Endothelial cell of umbilical vein (primary cell): Measurements from ENCODE around the gene MEIOB. TPM values are rescaled to one million over a fixed set of nuclear protein-coding genes. Genes with fewer than 3 reads are reported as not detected.

Experiments used
- BruUV-seq: library from RNA; stranded (reverse); fragments of 400-500 nt; replicated peaks from 2 replicates; lab custom pipeline; 2021; lab: Mats Ljungman, UMichigan
- CTCF ChIA-PET: fragments of 300-600, 350-600 bp; sonication (Branson Sonifier 250); formaldehyde crosslinking; loops from one replicate; lab custom pipeline; 2021; ENCODE audit warnings: antibody characterized with exemption, inconsistent platforms; lab: Charles Lee
- POLR2A ChIA-PET: fragments of 300-600, 350-600 bp; sonication (Branson Sonifier 250); formaldehyde crosslinking; loops from one replicate; lab custom pipeline; 2021; ENCODE audit warnings: antibody characterized with exemption, inconsistent platforms; lab: Charles Lee
- DNase-seq: peaks from one replicate; pipeline ENCODE4 v3.0.0-alpha.2; 2011; ENCODE audit warnings: low read depth, low spot score
- FAIRE-seq: peaks from 2 replicates; lab custom pipeline; 2011; peaks lifted over from hg19 to GRCh38; lab: Jason Lieb, UNC
- H2AFZ ChIP-seq: 2 replicates; pipeline ENCODE4 v1.6.0; 2012; ENCODE audit warnings: low read depth, low read length, control low read depth, inconsistent platforms
- H3K27ac ChIP-seq: 2 replicates; pipeline ENCODE4 v1.5.1; 2011; ENCODE audit warnings: low read depth, mild to moderate bottlenecking, control low read depth, low read length, moderate library complexity; ENCODE audit not compliant: insufficient read depth
- H3K27me3 ChIP-seq, 2 experiments: 2 replicates each; pipeline versions ENCODE4 v1.6.0 to v1.6.1; 2011; ENCODE audit warnings: low read length in 2 of 2, mixed read lengths in 1 of 2; ENCODE audit not compliant: control insufficient read depth in 2 of 2, insufficient read depth in 2 of 2
- H3K36me3 ChIP-seq, 2 experiments: 2 replicates in 1 of 2; 3 replicates in 1 of 2; pipeline ENCODE4 v1.5.1; 2011; ENCODE audit warnings: low read length in 2 of 2, mild to moderate bottlenecking in 1 of 2, moderate library complexity in 1 of 2; ENCODE audit not compliant: control insufficient read depth in 2 of 2, insufficient read depth in 2 of 2; ENCODE audit errors: extremely low read depth in 1 of 2
- H3K4me1 ChIP-seq: 3 replicates; pipeline ENCODE4 v1.5.1; 2011; ENCODE audit warnings: mild to moderate bottlenecking, low read length; ENCODE audit not compliant: control insufficient read depth, insufficient read depth; ENCODE audit errors: extremely low read depth
- H3K4me2 ChIP-seq: 2 replicates; pipeline ENCODE4 v1.6.1; 2011; ENCODE audit warnings: low read length, control low read depth, mixed read lengths; ENCODE audit not compliant: insufficient read depth
- H3K4me3 ChIP-seq, 3 experiments: fragments of 200-600 bp in 1 of 3; sonication (generic), shearing (Covaris generic) in 1 of 3; replicated peaks in 1 of 3; 2 replicates each; pipeline ENCODE4 v1.5.1; 2011 to 2016; ENCODE audit warnings: control low read depth in 3 of 3, low read length in 3 of 3, mild to moderate bottlenecking in 2 of 3, inconsistent platforms in 1 of 3, low read depth in 1 of 3, moderate library complexity in 1 of 3; ENCODE audit not compliant: insufficient read depth in 1 of 3
- H3K79me2 ChIP-seq: 2 replicates; pipeline ENCODE4 v1.6.0; 2012; ENCODE audit warnings: low read length, inconsistent platforms; ENCODE audit not compliant: control insufficient read depth, insufficient read depth
- H3K9ac ChIP-seq: replicated peaks from 2 replicates; pipeline ENCODE3; 2011; ENCODE audit warnings: low read length, control low read depth; ENCODE audit not compliant: insufficient read depth; ENCODE audit errors: extremely low read depth
- H3K9me1 ChIP-seq: replicated peaks from 3 replicates; pipeline ENCODE4 v1.6.0; 2011; ENCODE audit warnings: mild to moderate bottlenecking, low read length; ENCODE audit not compliant: control insufficient read depth, insufficient read depth; ENCODE audit errors: extremely low read depth
- H3K9me3 ChIP-seq: replicated peaks from 2 replicates; pipeline ENCODE4 v1.5.1; 2012; ENCODE audit warnings: low read length, inconsistent platforms; ENCODE audit not compliant: control insufficient read depth, insufficient read depth
- H4K20me1 ChIP-seq: replicated peaks from 2 replicates; pipeline ENCODE3; 2011; ENCODE audit warnings: mild to moderate bottlenecking, low read length; ENCODE audit not compliant: control insufficient read depth, insufficient read depth; ENCODE audit errors: extremely low read depth
- EZH2 ChIP-seq: IDR thresholded peaks from 2 replicates; pipeline ENCODE4 v1.6.1; 2012; ENCODE audit warnings: borderline replicate concordance, low read depth, mild to moderate bottlenecking, moderate library complexity, low read length, inconsistent platforms; ENCODE audit not compliant: severe bottlenecking
- FOS ChIP-seq: IDR thresholded peaks from 2 replicates; pipeline ENCODE4 v1.6.1; 2011; ENCODE audit warnings: mild to moderate bottlenecking, low read length, moderate library complexity, borderline replicate concordance; ENCODE audit not compliant: insufficient read depth
- GATA2 ChIP-seq: IDR thresholded peaks from 2 replicates; pipeline ENCODE4 v1.7.0; 2011; ENCODE audit warnings: low read depth, mild to moderate bottlenecking, moderate library complexity, mixed read lengths, low read length; ENCODE audit not compliant: insufficient read length, insufficient read depth
- JUN ChIP-seq: IDR thresholded peaks from 2 replicates; pipeline ENCODE4 v1.6.1; 2011; ENCODE audit warnings: borderline replicate concordance, low read depth; ENCODE audit not compliant: insufficient read length, insufficient read depth
- MYC ChIP-seq: IDR thresholded peaks from one replicate; pipeline ENCODE4 v1.6.1; 2011; ENCODE audit warnings: mild to moderate bottlenecking, low read depth, low read length
- POLR2A ChIP-seq: IDR thresholded peaks from 2 replicates; pipeline ENCODE4 v1.6.1; 2012; ENCODE audit warnings: low read depth, mild to moderate bottlenecking, control low read depth, low read length
- POLR2AphosphoS5 ChIP-seq: IDR thresholded peaks from 2 replicates; pipeline ENCODE4 v1.6.1; 2012; ENCODE audit warnings: low read depth, mild to moderate bottlenecking, control low read depth, low read length, moderate library complexity; ENCODE audit not compliant: insufficient read depth
- dilution Hi-C: fragments of 300-500 bp; cut with MboI; formaldehyde crosslinking; loops from one replicate; pipeline ENCODE4 v1.15.0; 2019; ENCODE audit warnings: low sequenced_read_pairs; ENCODE audit not compliant: extremely low pct_ligation_motif_present
- intact Hi-C: fragments of 100-400 bp; cut with micrococcal nuclease; formaldehyde crosslinking; loops from one replicate; pipeline ENCODE4 v1.10.0; 2022
- polyA plus RNA-seq, 4 experiments: library from polyadenylated mRNA; depleted of rRNA in 3 of 4; stranded (reverse) in 3 of 4; unstranded in 1 of 4; fragments of >200 nt; gene quantifications; 2 replicates each; pipeline versions ENCODE4 v1.2.1 to v1.2.3, GENCODE V29; 2011 to 2012; ENCODE audit warnings: missing spikeins in 1 of 4
- total RNA-seq: library from RNA; stranded (reverse); gene quantifications from 2 replicates; pipeline ENCODE4 v1.2.3, GENCODE V29; 2021
- TF ChIP-seq, protein P1 (sequence below), 2 donors: IDR thresholded peaks; 1 replicate in 1 of 2; 2 replicates in 1 of 2; pipeline ENCODE4 v1.5.1; 2011; ENCODE audit warnings: low read length in 2 of 2, mild to moderate bottlenecking in 2 of 2, moderate library complexity in 2 of 2, control low read depth in 1 of 2, inconsistent platforms in 1 of 2, low read depth in 1 of 2; ENCODE audit not compliant: insufficient read depth in 1 of 2; ENCODE audit errors: extremely low read depth in 1 of 2
- TF ChIP-seq, protein P2 (sequence below): IDR thresholded peaks from 2 replicates; pipeline ENCODE4 v1.6.1; 2011; ENCODE audit not compliant: insufficient read depth, insufficient read length

Gene MEIOB
- total and polyA plus RNA-seq, 2 donors (not counting 3 experiments of a cell fraction or from before 2014, with no cell fraction given) = 0.04 TPM; not detected in 1

DNA sequence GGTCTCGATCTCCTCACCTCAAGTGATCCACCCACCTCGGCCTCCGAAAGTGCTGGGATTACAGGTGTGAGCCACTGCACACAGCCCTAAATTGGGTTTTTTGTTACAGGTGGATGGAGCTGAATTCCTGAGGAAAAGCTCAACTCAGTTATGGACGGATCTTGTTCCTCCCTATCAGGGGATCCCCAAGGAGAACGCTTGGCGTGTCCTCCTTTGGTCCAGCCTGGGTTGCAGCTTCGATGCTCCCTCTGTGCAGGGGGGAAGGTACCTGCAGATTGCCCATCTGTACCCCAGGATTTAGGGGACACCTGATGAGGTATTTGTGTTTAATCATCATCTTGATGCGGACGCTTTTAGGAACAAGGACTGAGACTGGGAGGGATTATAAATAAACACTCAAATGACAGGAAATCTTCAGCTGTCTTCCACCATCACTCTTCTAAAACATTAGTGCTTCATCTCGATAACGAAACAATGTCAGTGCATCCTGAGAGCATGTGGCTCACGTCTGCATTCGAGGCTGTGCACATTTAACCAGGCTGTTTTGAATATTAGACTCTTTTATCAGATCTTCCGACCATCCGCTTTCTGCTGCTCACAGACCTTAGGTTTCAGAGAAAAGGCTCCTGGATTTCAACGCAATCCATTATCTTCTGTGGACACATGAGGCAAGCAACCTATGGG lies 18.2 kb upstream of the MEIOB start:
- no peak overlapping the region for H3K4me2 ChIP-seq
- DNase-seq = no peak
- H3K4me3 ChIP-seq = no peak overlapping the region
- H3K36me3 ChIP-seq = no peaks in the 10 kb centered on the region
- no peaks in the 10 kb centered on the region for H4K20me1 ChIP-seq
- POLR2A ChIA-PET = no interaction called here
- CTCF ChIA-PET = interaction anchor here (1.0 to 2.2 kb wide), 5 partner anchors 12 to 31 kb away, joined by 3 to 5 read pairs (median 3); partner anchors contain the start of gene HS3ST6
- dilution Hi-C loops = no loop called here
- no peaks in the 10 kb centered on the region for H3K9me3 ChIP-seq
- TF ChIP-seq POLR2A (no peak), FOS (no peak), GATA2 (no peak), JUN (no peak), POLR2AphosphoS5 (no peak), MYC (no peak), EZH2 (no peak)
- TF ChIP-seq, protein P1, sequence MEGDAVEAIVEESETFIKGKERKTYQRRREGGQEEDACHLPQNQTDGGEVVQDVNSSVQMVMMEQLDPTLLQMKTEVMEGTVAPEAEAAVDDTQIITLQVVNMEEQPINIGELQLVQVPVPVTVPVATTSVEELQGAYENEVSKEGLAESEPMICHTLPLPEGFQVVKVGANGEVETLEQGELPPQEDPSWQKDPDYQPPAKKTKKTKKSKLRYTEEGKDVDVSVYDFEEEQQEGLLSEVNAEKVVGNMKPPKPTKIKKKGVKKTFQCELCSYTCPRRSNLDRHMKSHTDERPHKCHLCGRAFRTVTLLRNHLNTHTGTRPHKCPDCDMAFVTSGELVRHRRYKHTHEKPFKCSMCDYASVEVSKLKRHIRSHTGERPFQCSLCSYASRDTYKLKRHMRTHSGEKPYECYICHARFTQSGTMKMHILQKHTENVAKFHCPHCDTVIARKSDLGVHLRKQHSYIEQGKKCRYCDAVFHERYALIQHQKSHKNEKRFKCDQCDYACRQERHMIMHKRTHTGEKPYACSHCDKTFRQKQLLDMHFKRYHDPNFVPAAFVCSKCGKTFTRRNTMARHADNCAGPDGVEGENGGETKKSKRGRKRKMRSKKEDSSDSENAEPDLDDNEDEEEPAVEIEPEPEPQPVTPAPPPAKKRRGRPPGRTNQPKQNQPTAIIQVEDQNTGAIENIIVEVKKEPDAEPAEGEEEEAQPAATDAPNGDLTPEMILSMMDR (IDR thresholded peaks at IDR 0.05; ENCODE audit: extremely low read depth in 1 of 2, insufficient read depth in 1 of 2, low read depth in 1 of 2, low read length in 2 of 2) = no peak
- TF ChIP-seq, protein P2, sequence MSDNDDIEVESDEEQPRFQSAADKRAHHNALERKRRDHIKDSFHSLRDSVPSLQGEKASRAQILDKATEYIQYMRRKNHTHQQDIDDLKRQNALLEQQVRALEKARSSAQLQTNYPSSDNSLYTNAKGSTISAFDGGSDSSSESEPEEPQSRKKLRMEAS = no peak
- H3K4me1 ChIP-seq = no peaks in the 10 kb centered on the region
- FAIRE-seq = no peak
- H3K9me1 ChIP-seq = no peaks in the 10 kb centered on the region
- no peak overlapping the region for H3K27ac ChIP-seq
- H3K27me3 ChIP-seq = peaks cover 2 to 5% of the 10 kb centered on the region in 2 experiments
- H3K9ac ChIP-seq = no peak overlapping the region
- BruUV-seq = no TSS peak
- intact Hi-C loops = no loop called here
- no peak overlapping the region for H2AFZ ChIP-seq
- no peaks in the 10 kb centered on the region for H3K79me2 ChIP-seq
